Peyer's patch (tissue), 4 donors: Measurements from ENCODE around the gene PTPN3.

Source experiments
- CTCF ChIP-seq, 6 experiments: fragments of 450-650 bp in 4 of 6; fragments of 200-600 bp in 2 of 6; sonication (generic) in 1 of 6; IDR thresholded peaks; one replicate each; pipeline ENCODE4 v1.5.1; 2017 to 2019; ENCODE audit warnings: antibody characterized with exemption in 6 of 6, mild to moderate bottlenecking in 3 of 6, moderate library complexity in 1 of 6
- POLR2A ChIP-seq, 2 donors: fragments of 450-650 bp; IDR thresholded peaks; one replicate each; pipeline ENCODE4 v1.5.1; 2017; ENCODE audit warnings: antibody characterized with exemption in 2 of 2, mild to moderate bottlenecking in 2 of 2, moderate library complexity in 2 of 2

GRCh38 chr9:109424618-109425017, 73.5 kb downstream of the PTPN3 start:
- TF ChIP-seq CTCF (IDR thresholded peaks at IDR 0.05) (no peak), POLR2A (IDR thresholded peaks at IDR 0.05) (no peak)
